GM21619 (cell line): ENCODE data around the gene CCNJL.

Experiments used
- ATAC-seq: cut with Tn5 transposase; IDR thresholded peaks from one replicate; pipeline ENCODE4 v1.9.1; 2021; ENCODE audit not compliant: unreplicated experiment

CCNJL gene

GRCh38 chr5:160230686-160231527 is 81.5 kb downstream of the CCNJL start:
- peak; percentile 63 for ATAC-seq

- no peak for ATAC-seq
These were observed 83.1 kb downstream of the CCNJL start, which contains the start of gene FABP6 for GRCh38 chr5:160229190-160229742. TSS of gene FABP6 (plus strand) at chr5:160229506. CDS start at chr5:160229558, 52 bp downstream.

GRCh38 chr5:160227012-160227411 is 85.4 kb downstream of the CCNJL start:
- no peak for ATAC-seq

- peak; percentile 63 for ATAC-seq
These were observed 91.3 kb downstream of the CCNJL start for GRCh38 chr5:160221082-160221481.

- ATAC-seq, result no peak
These were observed 93.0 kb downstream of the CCNJL start for GRCh38 chr5:160219356-160219755.

GRCh38 chr5:160213537-160213936 is 98.8 kb downstream of the CCNJL start:
- ATAC-seq, result no peak

GRCh38 chr5:160211352-160211751 is 101.0 kb downstream of the CCNJL start:
- ATAC-seq, result no peak

GRCh38 chr5:160210606-160211005 is 101.8 kb downstream of the CCNJL start:
- no peak for ATAC-seq

- no peak for ATAC-seq
These were observed 102.4 kb downstream of the CCNJL start for GRCh38 chr5:160209917-160210316.

GRCh38 chr5:160207061-160207460 is 105.3 kb downstream of the CCNJL start:
- ATAC-seq, result no peak
